Erythroblast (primary cell): ENCODE measurements around the gene DLX2.

ENCODE experiments used
- DNase-seq, 2 experiments: peaks; one replicate each; lab custom pipeline; 2025; lab: John Stamatoyannopoulos, UW
- GATA1 ChIP-seq: IDR thresholded peaks from 2 replicates; pipeline ENCODE4 v1.6.1; 2011; ENCODE audit warnings: low read depth, mild to moderate bottlenecking, control low read depth, low read length, moderate library complexity
- POLR2A ChIP-seq: IDR thresholded peaks from 2 replicates; pipeline ENCODE4 v1.6.1; 2011; ENCODE audit warnings: mild to moderate bottlenecking, low read length

Gene DLX2

GRCh38 chr2:172087207-172087779 lies 15.4 kb downstream of the DLX2 start:
- no peak for TF ChIP-seq GATA1
- TF ChIP-seq POLR2A, result no peak
- DNase-seq, result peak in 1 of 2 experiments; percentile 36

- peak; percentile 56 to 62 for DNase-seq
- TF ChIP-seq GATA1 (no peak), POLR2A (no peak)
Observed at GRCh38 chr2:172086241-172087206, 16.2 kb downstream of the DLX2 start.

GRCh38 chr2:172085460-172086159 lies 17.1 kb downstream of the DLX2 start, which contains the start of gene DLX1:
Gene DLX1 (plus strand): TSS chr2:172085507. CDS start chr2:172085678, 171 bp downstream.
- DNase-seq, result peak; percentile 35 to 47
- TF ChIP-seq GATA1 (no peak), POLR2A (no peak)

GRCh38 chr2:172084645-172085459 lies 17.8 kb downstream of the DLX2 start:
- peak; percentile 72 for DNase-seq
- TF ChIP-seq GATA1 (no peak), POLR2A (no peak)

GRCh38 chr2:172084395-172084644 lies 18.4 kb downstream of the DLX2 start:
- TF ChIP-seq GATA1 (no peak), POLR2A (no peak)
- no peak for DNase-seq

GRCh38 chr2:172083628-172084394 lies 18.9 kb downstream of the DLX2 start:
- TF ChIP-seq POLR2A (no peak), GATA1 (no peak)
- DNase-seq, result peak; percentile 28 to 39

- no peak for TF ChIP-seq GATA1
- no peak for TF ChIP-seq POLR2A
- peak in 1 of 2 experiments; percentile 35 for DNase-seq
Observed at GRCh38 chr2:172082944-172083627, 19.6 kb downstream of the DLX2 start.

GRCh38 chr2:172082105-172082943 lies 20.4 kb downstream of the DLX2 start:
- no peak for TF ChIP-seq GATA1
- TF ChIP-seq POLR2A, result no peak
- peak in 1 of 2 experiments; percentile 35 for DNase-seq

- DNase-seq, result peak in 1 of 2 experiments; percentile 26
- TF ChIP-seq GATA1 (no peak), POLR2A (no peak)
Observed at GRCh38 chr2:172081221-172082022, 21.3 kb downstream of the DLX2 start.

GRCh38 chr2:172080641-172081220 lies 22.0 kb downstream of the DLX2 start:
- TF ChIP-seq POLR2A (no peak), GATA1 (no peak)
- no peak for DNase-seq
